ENCODE results near the gene SPRTN.

Gene SPRTN

GRCh38 chr1:231318568-231318967 is 19.5 kb upstream of the SPRTN start:
- H3K4me1 ChIP-seq (ENCODE audit: control insufficient read depth, insufficient read depth, low read length) = no peaks in the 10 kb centered on the region
- no peaks in the 10 kb centered on the region for H3K27me3 ChIP-seq (ENCODE audit: control insufficient read depth, insufficient read depth, low read length)
- 0 out of 2 replicates have a peak, but pooled peaks cover 5% of the 10 kb centered on the region for H3K9me3 ChIP-seq (ENCODE audit: control insufficient read depth, insufficient read depth, low read depth, low read length)
- H3K36me3 ChIP-seq (ENCODE audit: control insufficient read depth, insufficient read depth, low read length) = no peaks in the 10 kb centered on the region
- H3K9ac ChIP-seq (ENCODE audit: low read length) = no peak overlapping the region
- H3K4me3 ChIP-seq (ENCODE audit: low read depth, low read length) = no peak overlapping the region
- H3K27ac ChIP-seq (ENCODE audit: low read depth, low read length) = no peak overlapping the region

- H3K36me3 ChIP-seq (ENCODE audit: control insufficient read depth, insufficient read depth, low read length) = no peaks in the 10 kb centered on the region
- no peaks in the 10 kb centered on the region; the same call in 1 of the 2 replicates for H3K4me1 ChIP-seq (ENCODE audit: control insufficient read depth, insufficient read depth, low read length)
- H3K27me3 ChIP-seq (ENCODE audit: control insufficient read depth, insufficient read depth, low read length) = no peaks in the 10 kb centered on the region
- H3K4me3 ChIP-seq (ENCODE audit: low read depth, low read length) = no peak overlapping the region
- no peak overlapping the region for H3K9ac ChIP-seq (ENCODE audit: low read length)
- no peak overlapping the region for H3K27ac ChIP-seq (ENCODE audit: low read depth, low read length)
- H3K9me3 ChIP-seq (ENCODE audit: control insufficient read depth, insufficient read depth, low read depth, low read length) = 0 out of 2 replicates have a peak, but pooled peaks cover 5% of the 10 kb centered on the region
Measured at GRCh38 chr1:231319080-231319479, 19.0 kb upstream of the SPRTN start.

GRCh38 chr1:231322880-231323530 is 15.1 kb upstream of the SPRTN start:
- no peaks in the 10 kb centered on the region for H3K9me3 ChIP-seq (ENCODE audit: control insufficient read depth, insufficient read depth, low read depth, low read length)
- H3K9ac ChIP-seq (ENCODE audit: low read length) = no peak overlapping the region
- no peaks in the 10 kb centered on the region; the same call in 1 of the 2 replicates for H3K4me1 ChIP-seq (ENCODE audit: control insufficient read depth, insufficient read depth, low read length)
- no peaks in the 10 kb centered on the region for H3K36me3 ChIP-seq (ENCODE audit: control insufficient read depth, insufficient read depth, low read length)
- H3K27ac ChIP-seq (ENCODE audit: low read depth, low read length) = no peak overlapping the region
- H3K27me3 ChIP-seq (ENCODE audit: control insufficient read depth, insufficient read depth, low read length) = no peaks in the 10 kb centered on the region
- no peak overlapping the region for H3K4me3 ChIP-seq (ENCODE audit: low read depth, low read length)

GRCh38 chr1:231324660-231325059 is 13.4 kb upstream of the SPRTN start:
- no peaks in the 10 kb centered on the region for H3K9me3 ChIP-seq (ENCODE audit: control insufficient read depth, insufficient read depth, low read depth, low read length)
- H3K4me1 ChIP-seq (ENCODE audit: control insufficient read depth, insufficient read depth, low read length) = no peaks in the 10 kb centered on the region; the same call in 1 of the 2 replicates
- no peaks in the 10 kb centered on the region for H3K27me3 ChIP-seq (ENCODE audit: control insufficient read depth, insufficient read depth, low read length)
- H3K9ac ChIP-seq (ENCODE audit: low read length) = no peak overlapping the region
- H3K27ac ChIP-seq (ENCODE audit: low read depth, low read length) = no peak overlapping the region
- no peaks in the 10 kb centered on the region for H3K36me3 ChIP-seq (ENCODE audit: control insufficient read depth, insufficient read depth, low read length)
- no peak overlapping the region for H3K4me3 ChIP-seq (ENCODE audit: low read depth, low read length)

- Histone ChIP-seq H3K36me3 (ENCODE audit: control insufficient read depth, insufficient read depth, low read length) (no peaks in the 10 kb centered on the region), H3K27me3 (ENCODE audit: control insufficient read depth, insufficient read depth, low read length) (no peaks in the 10 kb centered on the region), H3K4me3 (ENCODE audit: low read depth, low read length) (no peak overlapping the region), H3K4me1 (ENCODE audit: control insufficient read depth, insufficient read depth, low read length) (no peaks in the 10 kb centered on the region; the same call in 1 of the 2 replicates), H3K9ac (ENCODE audit: low read length) (no peak overlapping the region), H3K9me3 (ENCODE audit: control insufficient read depth, insufficient read depth, low read depth, low read length) (no peaks in the 10 kb centered on the region), H3K27ac (ENCODE audit: low read depth, low read length) (no peak overlapping the region)
Measured at GRCh38 chr1:231326248-231326647, 11.8 kb upstream of the SPRTN start.

- H3K4me3 ChIP-seq (ENCODE audit: low read depth, low read length) = no peak overlapping the region
- no peaks in the 10 kb centered on the region; the same call in 1 of the 2 replicates for H3K4me1 ChIP-seq (ENCODE audit: control insufficient read depth, insufficient read depth, low read length)
Measured at GRCh38 chr1:231327617-231328016, 10.5 kb upstream of the SPRTN start.

GRCh38 chr1:231329483-231329882 is 8.6 kb upstream of the SPRTN start:
- Histone ChIP-seq H3K4me1 (ENCODE audit: control insufficient read depth, insufficient read depth, low read length) (peaks cover 8% of the 10 kb centered on the region), H3K27me3 (ENCODE audit: control insufficient read depth, insufficient read depth, low read length) (no peaks in the 10 kb centered on the region)

More at GRCh38 chr1:231327617-231328016, 10.5 kb upstream of the SPRTN start:
- Histone ChIP-seq H3K27me3 (ENCODE audit: control insufficient read depth, insufficient read depth, low read length) (no peaks in the 10 kb centered on the region), H3K9ac (ENCODE audit: low read length) (no peak overlapping the region), H3K36me3 (ENCODE audit: control insufficient read depth, insufficient read depth, low read length) (no peaks in the 10 kb centered on the region), H3K9me3 (ENCODE audit: control insufficient read depth, insufficient read depth, low read depth, low read length) (no peaks in the 10 kb centered on the region), H3K27ac (ENCODE audit: low read depth, low read length) (no peak overlapping the region)

GRCh38 chr1:231332761-231333160 is 5.3 kb upstream of the SPRTN start:
- H3K4me3 ChIP-seq (ENCODE audit: low read depth, low read length) = no peak overlapping the region
- H3K9ac ChIP-seq (ENCODE audit: low read length) = no peak overlapping the region
- H3K9me3 ChIP-seq (ENCODE audit: control insufficient read depth, insufficient read depth, low read depth, low read length) = no peaks in the 10 kb centered on the region
- H3K4me1 ChIP-seq (ENCODE audit: control insufficient read depth, insufficient read depth, low read length) = peaks cover 23% of the 10 kb centered on the region
- H3K27me3 ChIP-seq (ENCODE audit: control insufficient read depth, insufficient read depth, low read length) = no peaks in the 10 kb centered on the region
- H3K27ac ChIP-seq (ENCODE audit: low read depth, low read length) = no peak overlapping the region
- no peaks in the 10 kb centered on the region for H3K36me3 ChIP-seq (ENCODE audit: control insufficient read depth, insufficient read depth, low read length)

More at GRCh38 chr1:231329483-231329882, 8.6 kb upstream of the SPRTN start:
- H3K4me3 ChIP-seq (ENCODE audit: low read depth, low read length) = no peak overlapping the region
- H3K9ac ChIP-seq (ENCODE audit: low read length) = no peak overlapping the region
- no peaks in the 10 kb centered on the region for H3K9me3 ChIP-seq (ENCODE audit: control insufficient read depth, insufficient read depth, low read depth, low read length)
- no peak overlapping the region for H3K27ac ChIP-seq (ENCODE audit: low read depth, low read length)
- no peaks in the 10 kb centered on the region for H3K36me3 ChIP-seq (ENCODE audit: control insufficient read depth, insufficient read depth, low read length)

GRCh38 chr1:231334079-231334666 is 3.9 kb upstream of the SPRTN start:
- Histone ChIP-seq H3K9me3 (ENCODE audit: control insufficient read depth, insufficient read depth, low read depth, low read length) (no peaks in the 10 kb centered on the region), H3K27me3 (ENCODE audit: control insufficient read depth, insufficient read depth, low read length) (no peaks in the 10 kb centered on the region), H3K36me3 (ENCODE audit: control insufficient read depth, insufficient read depth, low read length) (no peaks in the 10 kb centered on the region), H3K4me3 (ENCODE audit: low read depth, low read length) (peak overlapping the region; percentile 94), H3K9ac (ENCODE audit: low read length) (no peak overlapping the region), H3K27ac (ENCODE audit: low read depth, low read length) (no peak overlapping the region), H3K4me1 (ENCODE audit: control insufficient read depth, insufficient read depth, low read length) (peaks cover 26% of the 10 kb centered on the region)

- Histone ChIP-seq H3K9me3 (ENCODE audit: control insufficient read depth, insufficient read depth, low read depth, low read length) (no peaks in the 10 kb centered on the region), H3K27ac (ENCODE audit: low read depth, low read length) (no peak overlapping the region), H3K27me3 (ENCODE audit: control insufficient read depth, insufficient read depth, low read length) (no peaks in the 10 kb centered on the region), H3K4me3 (ENCODE audit: low read depth, low read length) (peak overlapping the region; percentile 94; the same call in 1 of the 2 replicates), H3K36me3 (ENCODE audit: control insufficient read depth, insufficient read depth, low read length) (no peaks in the 10 kb centered on the region), H3K4me1 (ENCODE audit: control insufficient read depth, insufficient read depth, low read length) (peaks cover 31% of the 10 kb centered on the region), H3K9ac (ENCODE audit: low read length) (no peak overlapping the region)
Measured at GRCh38 chr1:231334952-231335351, 3.1 kb upstream of the SPRTN start.

All from HUES6 (cell line).